ENCODE data around the gene KPTN. TPM values are rescaled to one million over a fixed set of nuclear protein-coding genes. Genes with fewer than 3 reads are reported as not detected.
A peak's percentile ranks its signal among the peaks of the same experiment; 100 is the strongest.

The KPTN gene
- 6.7 TPM for total RNA-seq

- DNase-seq (ENCODE audit: low read depth in 2 of 3, low spot score in 2 of 3) = peak; percentile 84 to 93 (median 91)
Measured at GRCh38 chr19:47483800-47484690, at the start of gene KPTN. Gene KPTN, minus strand, starts transcription at chr19:47484219. Its CDS starts 59 bp downstream, at chr19:47484160.

GRCh38 chr19:47531640-47532387, 47.8 kb upstream of the KPTN start:
- DNase-seq (ENCODE audit: low read depth in 2 of 3, low spot score in 2 of 3) = no peak

GRCh38 chr19:47529018-47529742, 45.2 kb upstream of the KPTN start:
- DNase-seq (ENCODE audit: low read depth in 2 of 3, low spot score in 2 of 3) = no peak

GRCh38 chr19:47526798-47527197, 42.8 kb upstream of the KPTN start:
- no peak for DNase-seq (ENCODE audit: low read depth in 2 of 3, low spot score in 2 of 3)

- DNase-seq (ENCODE audit: low read depth in 2 of 3, low spot score in 2 of 3) = no peak
Measured at GRCh38 chr19:47523473-47523872, 39.5 kb upstream of the KPTN start.

- DNase-seq (ENCODE audit: low read depth in 2 of 3, low spot score in 2 of 3) = no peak
Measured at GRCh38 chr19:47521473-47522180, 37.6 kb upstream of the KPTN start.

- no peak for DNase-seq (ENCODE audit: low read depth in 2 of 3, low spot score in 2 of 3)
Measured at GRCh38 chr19:47520839-47521238, 36.8 kb upstream of the KPTN start.

- DNase-seq (ENCODE audit: low read depth in 2 of 3, low spot score in 2 of 3) = no peak
Measured at GRCh38 chr19:47520343-47520806, 36.4 kb upstream of the KPTN start.

- no peak for DNase-seq (ENCODE audit: low read depth in 2 of 3, low spot score in 2 of 3)
Measured at GRCh38 chr19:47518854-47519253, 34.8 kb upstream of the KPTN start.

GRCh38 chr19:47518139-47518538, 34.1 kb upstream of the KPTN start:
- peak in 2 of 3 donors; percentile 75 to 87 for DNase-seq (ENCODE audit: low read depth in 2 of 3, low spot score in 2 of 3)

- DNase-seq (ENCODE audit: low read depth in 2 of 3, low spot score in 2 of 3) = peak; percentile 99 to 100 (median 100)
Measured at GRCh38 chr19:47514869-47515588, 31.0 kb upstream of the KPTN start, which contains the start of gene NAPA. Gene NAPA, minus strand, starts transcription at chr19:47515063. Its CDS starts 123 bp downstream, at chr19:47514940.

GRCh38 chr19:47514151-47514868, 30.3 kb upstream of the KPTN start:
- no peak for DNase-seq (ENCODE audit: low read depth in 2 of 3, low spot score in 2 of 3)

- DNase-seq (ENCODE audit: low read depth in 2 of 3, low spot score in 2 of 3) = no peak
Measured at GRCh38 chr19:47512948-47513319, 28.9 kb upstream of the KPTN start.

- no peak for DNase-seq (ENCODE audit: low read depth in 2 of 3, low spot score in 2 of 3)
Measured at GRCh38 chr19:47512183-47512947, 28.3 kb upstream of the KPTN start.

GRCh38 chr19:47511681-47512080, 27.7 kb upstream of the KPTN start:
- no peak for DNase-seq (ENCODE audit: low read depth in 2 of 3, low spot score in 2 of 3)

GRCh38 chr19:47511128-47511517, 27.1 kb upstream of the KPTN start:
- DNase-seq (ENCODE audit: low read depth in 2 of 3, low spot score in 2 of 3) = no peak

- no peak for DNase-seq (ENCODE audit: low read depth in 2 of 3, low spot score in 2 of 3)
Measured at GRCh38 chr19:47510516-47511127, 26.6 kb upstream of the KPTN start.

GRCh38 chr19:47509973-47510372, 26.0 kb upstream of the KPTN start:
- no peak for DNase-seq (ENCODE audit: low read depth in 2 of 3, low spot score in 2 of 3)
